Measurements from ENCODE around the gene CD81. TPM values are rescaled to one million over a fixed set of nuclear protein-coding genes. Genes with fewer than 3 reads are reported as not detected.

CD81 gene
- total RNA-seq, 4 donors from 2014 or later, result 327 to 576 (median 541) TPM

DNA sequence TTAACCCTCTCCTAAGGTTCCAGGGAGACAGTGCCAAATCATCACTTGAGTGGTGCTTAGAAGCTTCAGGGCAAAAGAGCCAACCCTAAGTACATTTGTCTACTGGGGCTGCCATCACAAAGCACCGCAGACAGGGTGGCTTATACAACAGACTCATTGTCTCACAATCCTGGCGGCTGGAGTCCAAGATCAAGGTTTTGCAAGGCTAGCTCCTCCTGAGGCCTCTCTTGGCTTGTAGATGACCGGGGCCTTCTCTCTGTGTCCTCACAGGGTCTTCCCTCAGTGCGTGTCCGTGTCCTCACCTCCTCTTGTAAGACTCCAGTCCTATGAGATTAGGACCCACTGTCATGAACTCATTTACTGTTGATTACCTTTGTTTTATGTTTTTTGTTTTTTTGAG, 34.1 kb upstream of the CD81 start:
- H3K9me3 ChIP-seq, result no peaks in the 10 kb centered on the region
- H3K27ac ChIP-seq, result no peak overlapping the region
- no peaks in the 10 kb centered on the region for H3K36me3 ChIP-seq
- H3K27me3 ChIP-seq, result no peaks in the 10 kb centered on the region
- H3K4me1 ChIP-seq, result no peaks in the 10 kb centered on the region
- no peak for TF ChIP-seq POLR2AphosphoS5 (IDR thresholded peaks at IDR 0.05)
- TF ChIP-seq POLR2A (IDR thresholded peaks at IDR 0.05), result no peak
- TF ChIP-seq, protein P1, sequence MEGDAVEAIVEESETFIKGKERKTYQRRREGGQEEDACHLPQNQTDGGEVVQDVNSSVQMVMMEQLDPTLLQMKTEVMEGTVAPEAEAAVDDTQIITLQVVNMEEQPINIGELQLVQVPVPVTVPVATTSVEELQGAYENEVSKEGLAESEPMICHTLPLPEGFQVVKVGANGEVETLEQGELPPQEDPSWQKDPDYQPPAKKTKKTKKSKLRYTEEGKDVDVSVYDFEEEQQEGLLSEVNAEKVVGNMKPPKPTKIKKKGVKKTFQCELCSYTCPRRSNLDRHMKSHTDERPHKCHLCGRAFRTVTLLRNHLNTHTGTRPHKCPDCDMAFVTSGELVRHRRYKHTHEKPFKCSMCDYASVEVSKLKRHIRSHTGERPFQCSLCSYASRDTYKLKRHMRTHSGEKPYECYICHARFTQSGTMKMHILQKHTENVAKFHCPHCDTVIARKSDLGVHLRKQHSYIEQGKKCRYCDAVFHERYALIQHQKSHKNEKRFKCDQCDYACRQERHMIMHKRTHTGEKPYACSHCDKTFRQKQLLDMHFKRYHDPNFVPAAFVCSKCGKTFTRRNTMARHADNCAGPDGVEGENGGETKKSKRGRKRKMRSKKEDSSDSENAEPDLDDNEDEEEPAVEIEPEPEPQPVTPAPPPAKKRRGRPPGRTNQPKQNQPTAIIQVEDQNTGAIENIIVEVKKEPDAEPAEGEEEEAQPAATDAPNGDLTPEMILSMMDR (IDR thresholded peaks at IDR 0.05), result no peak
- no peak for TF ChIP-seq EP300 (IDR thresholded peaks at IDR 0.05)
- 40 to 79% methylated on average over 1 to 4 of the region's 5 CpGs for WGBS, 2 donors (ENCODE audit: low coverage in 1 of 2)
- no peak overlapping the region for H3K4me3 ChIP-seq
- ATAC-seq, result no peak

DNA sequence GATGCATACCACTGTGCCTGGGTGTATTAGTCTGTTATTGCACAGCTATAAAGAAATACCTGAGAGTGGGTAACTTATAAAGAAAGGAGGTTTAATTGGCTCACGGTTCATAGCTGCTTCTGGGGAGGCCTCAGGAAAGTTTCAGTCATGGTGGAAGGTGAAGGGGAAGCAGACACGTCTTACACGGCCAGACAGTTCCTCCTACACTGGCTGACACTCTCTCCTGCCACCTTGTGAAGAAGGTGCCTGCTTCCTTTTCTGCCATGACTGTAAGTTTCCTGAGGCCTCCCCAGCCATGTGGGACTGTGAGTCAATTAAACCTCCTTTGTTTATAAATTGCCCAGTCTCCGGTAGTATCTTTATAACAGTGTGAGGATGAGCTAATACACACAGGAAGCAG, 33.6 kb upstream of the CD81 start:
- no peak overlapping the region for H3K4me3 ChIP-seq
- no peak overlapping the region for H3K27ac ChIP-seq
- no peak for ATAC-seq
- no peaks in the 10 kb centered on the region for H3K9me3 ChIP-seq
- 57% methylated on average over 3 of the region's 4 CpGs; no CpG with 5 or more reads in 1 of the 2 donors for WGBS, 2 donors (ENCODE audit: low coverage in 1 of 2)
- no peak for TF ChIP-seq POLR2A (IDR thresholded peaks at IDR 0.05)
- no peak for TF ChIP-seq POLR2AphosphoS5 (IDR thresholded peaks at IDR 0.05)
- TF ChIP-seq EP300 (IDR thresholded peaks at IDR 0.05), result no peak
- H3K4me1 ChIP-seq, result no peaks in the 10 kb centered on the region
- no peaks in the 10 kb centered on the region for H3K36me3 ChIP-seq
- H3K27me3 ChIP-seq, result no peaks in the 10 kb centered on the region

DNA sequence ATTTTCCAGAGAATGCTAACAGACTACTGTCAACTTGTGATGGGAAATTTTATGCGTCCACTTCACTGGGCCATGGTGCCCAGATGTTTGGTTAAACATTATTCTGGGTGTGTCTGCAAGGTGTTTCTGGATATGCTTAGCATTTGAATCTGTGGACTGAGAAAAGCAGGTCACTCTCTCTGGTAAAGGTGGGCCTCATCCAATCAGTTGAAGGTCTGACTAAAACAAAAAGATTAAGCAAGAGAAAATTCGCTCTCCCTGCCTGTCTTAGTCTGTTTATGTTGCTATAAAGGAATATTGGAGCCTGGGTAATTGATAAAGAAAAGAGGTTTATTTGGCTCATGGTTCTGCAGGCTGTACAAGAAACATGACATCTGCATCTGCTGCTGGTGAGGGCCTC, 32.1 kb upstream of the CD81 start:
- no peak overlapping the region for H3K27ac ChIP-seq
- H3K4me3 ChIP-seq, result no peak overlapping the region
- no peaks in the 10 kb centered on the region for H3K36me3 ChIP-seq
- H3K27me3 ChIP-seq, result no peaks in the 10 kb centered on the region
- peaks cover 0 to 11% (median 0%) of the 10 kb centered on the region in 3 donors for H3K9me3 ChIP-seq
- no peak for ATAC-seq
- TF ChIP-seq, protein P1 (IDR thresholded peaks at IDR 0.05), result no peak
- TF ChIP-seq POLR2A (IDR thresholded peaks at IDR 0.05), result no peak
- TF ChIP-seq POLR2AphosphoS5 (IDR thresholded peaks at IDR 0.05), result no peak
- TF ChIP-seq EP300 (IDR thresholded peaks at IDR 0.05), result no peak
- no peaks in the 10 kb centered on the region for H3K4me1 ChIP-seq
- WGBS, 2 donors (ENCODE audit: low coverage in 1 of 2), result 78 to 100% methylated on average over 1 of the region's 2 CpGs

DNA sequence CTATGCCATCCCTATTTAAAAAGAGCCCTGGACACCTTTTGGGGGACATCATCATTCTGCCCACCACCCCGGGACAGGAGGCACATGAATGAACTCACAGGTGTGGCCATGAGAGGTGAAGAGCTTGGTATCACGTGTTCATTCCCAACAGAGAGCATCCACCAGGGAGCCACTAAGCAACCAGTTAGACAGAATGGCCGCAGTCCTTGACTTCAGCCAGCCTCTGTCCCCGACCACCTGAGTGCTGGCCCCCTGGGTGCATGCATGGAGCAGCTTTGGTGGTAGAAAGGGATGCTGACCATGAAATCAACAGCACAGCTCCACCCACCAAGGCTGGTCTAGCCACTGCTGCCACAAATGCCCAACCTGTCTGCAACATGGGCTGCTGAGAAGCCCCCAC, 31.1 kb upstream of the CD81 start:
- 90% methylated on average over 2 of the region's 4 CpGs; no CpG with 5 or more reads in 1 of the 2 donors for WGBS, 2 donors (ENCODE audit: low coverage in 1 of 2)

DNA sequence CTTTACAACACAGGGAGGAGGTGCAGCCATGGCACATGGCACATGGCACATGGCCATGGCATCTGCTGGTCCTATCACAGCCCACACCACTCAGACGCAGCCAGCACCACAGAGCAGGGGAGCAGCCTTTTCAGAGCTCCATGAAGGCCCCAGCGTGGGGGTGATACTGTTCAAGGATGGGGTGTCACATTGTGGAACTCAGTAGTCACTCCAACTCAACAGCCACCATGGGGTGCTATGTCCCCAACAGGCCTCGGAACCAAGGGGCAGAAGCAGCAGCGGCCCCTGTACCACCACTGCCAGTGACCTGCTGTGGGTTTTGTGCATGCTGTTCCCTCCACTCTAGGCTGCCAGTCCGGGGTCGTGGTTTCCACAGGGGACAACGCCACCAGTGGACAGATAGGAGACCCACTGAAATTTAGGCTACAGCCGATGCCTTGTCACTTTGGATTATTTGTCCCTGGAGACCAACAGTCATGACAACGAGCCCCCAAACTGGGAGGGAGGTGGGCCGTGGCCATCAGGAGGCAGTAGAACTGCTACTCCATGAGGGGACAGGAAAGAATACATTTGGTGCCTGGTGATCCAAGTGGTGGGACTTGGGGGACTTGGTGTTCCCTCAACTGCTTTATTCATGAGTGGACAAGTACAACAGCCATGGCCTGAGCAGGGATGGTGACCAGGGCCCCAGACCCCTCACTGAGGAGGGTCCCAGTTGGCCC, 30.4 kb upstream of the CD81 start:
- H3K27me3 ChIP-seq, result no peaks in the 10 kb centered on the region
- 0 to 100% methylated on average over 1 of the region's 10 CpGs for WGBS, 2 donors (ENCODE audit: low coverage in 1 of 2)
- no peak overlapping the region for H3K27ac ChIP-seq
- TF ChIP-seq POLR2A (IDR thresholded peaks at IDR 0.05) (no peak), POLR2AphosphoS5 (IDR thresholded peaks at IDR 0.05) (no peak), EP300 (IDR thresholded peaks at IDR 0.05) (no peak)
- TF ChIP-seq, protein P1 (IDR thresholded peaks at IDR 0.05), result no peak
- H3K9me3 ChIP-seq, result peaks cover 0 to 11% (median 0%) of the 10 kb centered on the region in 3 donors
- no peak overlapping the region for H3K4me3 ChIP-seq
- no peak for ATAC-seq
- H3K4me1 ChIP-seq, result no peaks in the 10 kb centered on the region
- no peaks in the 10 kb centered on the region for H3K36me3 ChIP-seq

More for the DNA sequence above, 31.1 kb upstream of the CD81 start:
- Histone ChIP-seq H3K27me3 (no peaks in the 10 kb centered on the region), H3K36me3 (no peaks in the 10 kb centered on the region), H3K9me3 (peaks cover 0 to 11% (median 0%) of the 10 kb centered on the region in 3 donors), H3K4me3 (no peak overlapping the region), H3K4me1 (no peaks in the 10 kb centered on the region), H3K27ac (no peak overlapping the region)
- TF ChIP-seq POLR2AphosphoS5 (IDR thresholded peaks at IDR 0.05) (no peak), EP300 (IDR thresholded peaks at IDR 0.05) (no peak), POLR2A (IDR thresholded peaks at IDR 0.05) (no peak)
- TF ChIP-seq, protein P1 (IDR thresholded peaks at IDR 0.05), result no peak
- no peak for ATAC-seq

Data from gastroesophageal sphincter (tissue), 4 donors.